ENCODE results near the gene SLC37A2. TPM values are rescaled to one million over a fixed set of nuclear protein-coding genes. Genes with fewer than 3 reads are reported as not detected.

Gene SLC37A2
- total RNA-seq, 1 experiment from 2014 or later = 5.1 TPM

GRCh38 chr11:125132071-125132470, 69.0 kb downstream of the SLC37A2 start:
- H3K27me3 ChIP-seq (ENCODE audit: insufficient read depth, low read length) = peaks cover 7% of the 10 kb centered on the region; the same call in 1 of the 2 replicates
- H3K79me2 ChIP-seq (ENCODE audit: insufficient read depth, low read length) = no peaks in the 10 kb centered on the region
- TF ChIP-seq MAX (IDR thresholded peaks at IDR 0.05) (no peak), EZH2phosphoT487 (IDR thresholded peaks at IDR 0.05; ENCODE audit: borderline replicate concordance) (no peak)
- no peaks in the 10 kb centered on the region for H3K36me3 ChIP-seq (ENCODE audit: control insufficient read depth in 1 of 2, insufficient read depth in 2 of 2, low read length in 2 of 2)
- no peak overlapping the region for H2AFZ ChIP-seq (ENCODE audit: low read depth, low read length, poor library complexity, severe bottlenecking)
- ChIA-PET POLR2A (interaction anchor here (1.2 kb wide), 1 partner anchor 8 kb away, joined by 6 read pairs; no protein-coding TSS in a partner anchor), RAD21 (ENCODE audit: low non-redundant PET in 1 of 2, low total read pairs in 2 of 2, uncharacterized antibody in 2 of 2, unreplicated experiment in 2 of 2) (no interaction called here), CTCF (interaction anchor here (0.8 to 2.4 kb wide), 2 partner anchors 8 to 9 kb away, joined by 5 to 11 read pairs; no protein-coding TSS in a partner anchor)
- ATAC-seq (no peak), DNase-seq (ENCODE audit: low read depth, low spot score) (no peak)
- no peaks in the 10 kb centered on the region for H3K9me2 ChIP-seq (ENCODE audit: insufficient read depth)
- H4K20me1 ChIP-seq (ENCODE audit: insufficient read depth) = no peaks in the 10 kb centered on the region
- no peak overlapping the region for H3K27ac ChIP-seq (ENCODE audit: low read depth, low read length)
- no peak overlapping the region for H3K9ac ChIP-seq (ENCODE audit: low read length)
- intact Hi-C loops (cut with micrococcal nuclease) = no loop called here
- H3K9me3 ChIP-seq (ENCODE audit: control insufficient read depth in 1 of 2, insufficient read depth in 1 of 2, low read depth in 1 of 2, low read length in 2 of 2) = no peaks in the 10 kb centered on the region
- no peak overlapping the region for H3K4me2 ChIP-seq (ENCODE audit: low read length)
- no peak overlapping the region for H3K4me3 ChIP-seq (replicated peaks in 1 of 2; ENCODE audit: low read depth in 1 of 2, low read length in 2 of 2)
- BruUV-seq (replicated peaks) = no TSS peak
- H3K4me1 ChIP-seq (ENCODE audit: control insufficient read depth in 1 of 2, insufficient read depth in 2 of 2, low read length in 2 of 2) = no peaks in the 10 kb centered on the region

- ATAC-seq (no peak), DNase-seq (ENCODE audit: low read depth, low spot score) (no peak)
- CTCF ChIA-PET = interaction anchor here (0.8 to 2.4 kb wide), 2 partner anchors 9 kb away, joined by 5 to 11 read pairs; no protein-coding TSS in a partner anchor
- Histone ChIP-seq H3K36me3 (ENCODE audit: control insufficient read depth in 1 of 2, insufficient read depth in 2 of 2, low read length in 2 of 2) (no peaks in the 10 kb centered on the region), H3K9me3 (ENCODE audit: control insufficient read depth in 1 of 2, insufficient read depth in 1 of 2, low read depth in 1 of 2, low read length in 2 of 2) (no peaks in the 10 kb centered on the region), H3K27ac (ENCODE audit: low read depth, low read length) (no peak overlapping the region), H3K4me2 (ENCODE audit: low read length) (no peak overlapping the region), H4K20me1 (ENCODE audit: insufficient read depth) (no peaks in the 10 kb centered on the region), H3K9me2 (ENCODE audit: insufficient read depth) (no peaks in the 10 kb centered on the region), H3K27me3 (ENCODE audit: insufficient read depth, low read length) (peaks cover 7% of the 10 kb centered on the region; the same call in 1 of the 2 replicates), H3K4me3 (replicated peaks in 1 of 2; ENCODE audit: low read depth in 1 of 2, low read length in 2 of 2) (no peak overlapping the region), H3K9ac (ENCODE audit: low read length) (no peak overlapping the region), H3K4me1 (ENCODE audit: control insufficient read depth in 1 of 2, insufficient read depth in 2 of 2, low read length in 2 of 2) (no peaks in the 10 kb centered on the region), H2AFZ (ENCODE audit: low read depth, low read length, poor library complexity, severe bottlenecking) (no peak overlapping the region), H3K79me2 (ENCODE audit: insufficient read depth, low read length) (no peaks in the 10 kb centered on the region)
- RAD21 ChIA-PET (ENCODE audit: low non-redundant PET in 1 of 2, low total read pairs in 2 of 2, uncharacterized antibody in 2 of 2, unreplicated experiment in 2 of 2) = no interaction called here
- intact Hi-C loops (cut with micrococcal nuclease) = no loop called here
- TF ChIP-seq JUND (IDR thresholded peaks at IDR 0.05) = no peak
- BruUV-seq (replicated peaks) = no TSS peak
- POLR2A ChIA-PET = interaction anchor here (1.2 kb wide), 1 partner anchor 8 kb away, joined by 6 read pairs; no protein-coding TSS in a partner anchor
Observed at GRCh38 chr11:125132596-125132995, 69.5 kb downstream of the SLC37A2 start.

Measured in HCT116 (cell line).